Neural cell (in vitro differentiated cells): ENCODE measurements around the gene SMAD4. TPM values are rescaled to one million over a fixed set of nuclear protein-coding genes. Genes with fewer than 3 reads are reported as not detected.

Experiments
- H2AFZ ChIP-seq: fragments of 200-600, 300-800 bp; sonication (generic), shearing (Covaris generic); 2 replicates; pipeline ENCODE4 v1.6.0; 2014; ENCODE audit warnings: low read depth, mild to moderate bottlenecking, antibody characterized with exemption, low read length, moderate library complexity
- H3F3A ChIP-seq: fragments of 200-600 bp; shearing (Covaris generic); 2 replicates; pipeline ENCODE4 v1.6.1; 2016; ENCODE audit warnings: mild to moderate bottlenecking, moderate library complexity, mixed read lengths, antibody characterized with exemption, low read length; ENCODE audit not compliant: insufficient read depth, poor library complexity, severe bottlenecking
- H3K27ac ChIP-seq: fragments of 200-600, 300-800 bp; sonication (generic), shearing (Covaris generic); 2 replicates; pipeline ENCODE4 v1.5.1; 2014; ENCODE audit warnings: mild to moderate bottlenecking, low read length, moderate library complexity
- H3K27me3 ChIP-seq: fragments of 300-800, 200-600 bp; sonication (generic), shearing (Covaris generic); 2 replicates; pipeline ENCODE4 v1.6.0; 2014; ENCODE audit warnings: mild to moderate bottlenecking, low read depth, low read length, moderate library complexity; ENCODE audit not compliant: insufficient read depth
- H3K36me3 ChIP-seq: fragments of 300-800, 200-600 bp; sonication (generic), shearing (Covaris generic); 2 replicates; pipeline ENCODE4 v1.5.1; 2014; ENCODE audit warnings: mild to moderate bottlenecking, antibody characterized with exemption, low read length, moderate library complexity; ENCODE audit not compliant: insufficient read depth
- H3K4me2 ChIP-seq: fragments of 300-800, 200-600 bp; sonication (generic), shearing (Covaris generic); 2 replicates; pipeline ENCODE4 v1.6.0; 2014; ENCODE audit warnings: mild to moderate bottlenecking, low read length
- H3K4me3 ChIP-seq: fragments of 300-800, 200-600 bp; sonication (generic), shearing (Covaris generic); 2 replicates; pipeline ENCODE4 v1.5.1; 2014; ENCODE audit warnings: mild to moderate bottlenecking, low read length, moderate library complexity
- H3K79me2 ChIP-seq: fragments of 200-600 bp; shearing (Covaris generic); replicated peaks from 2 replicates; pipeline ENCODE4 v1.6.0; 2014; ENCODE audit warnings: mild to moderate bottlenecking, low read length, moderate library complexity; ENCODE audit not compliant: insufficient read depth
- H3K9ac ChIP-seq: fragments of 300-800, 200-600 bp; sonication (generic), shearing (Covaris generic); 2 replicates; pipeline ENCODE4 v1.6.1; 2016; ENCODE audit warnings: mild to moderate bottlenecking, low read length, mixed read lengths
- H3K9me2 ChIP-seq: fragments of 200-600 bp; shearing (Covaris generic); 2 replicates; pipeline ENCODE4 v1.6.1; 2016; ENCODE audit warnings: mild to moderate bottlenecking, low read length, mixed read lengths; ENCODE audit not compliant: insufficient read depth
- H3K9me3 ChIP-seq: fragments of 200-600, 300-800 bp; sonication (generic), shearing (Covaris generic); 2 replicates; pipeline ENCODE4 v1.6.1; 2016; ENCODE audit warnings: mild to moderate bottlenecking, mixed run types, low read length, moderate library complexity, mixed read lengths
- H4K20me1 ChIP-seq: fragments of 200-600 bp; shearing (Covaris generic); 2 replicates; pipeline ENCODE4 v1.6.1; 2016; ENCODE audit warnings: mild to moderate bottlenecking, mixed run types; ENCODE audit not compliant: insufficient read depth
- CTCF ChIP-seq: fragments of 450-650 bp; IDR thresholded peaks from 2 replicates; pipeline ENCODE4 v1.5.1; 2014; ENCODE audit warnings: antibody characterized with exemption, mild to moderate bottlenecking, moderate library complexity; ENCODE audit not compliant: poor library complexity, severe bottlenecking
- EP300 ChIP-seq: fragments of 450-650 bp; conservative IDR thresholded peaks from 2 replicates; pipeline ENCODE4 v1.6.1; 2014; ENCODE audit warnings: antibody characterized with exemption, mild to moderate bottlenecking, moderate library complexity; ENCODE audit not compliant: poor library complexity, severe bottlenecking
- EZH2 ChIP-seq: fragments of 200-600, 300-800 bp; shearing (Covaris generic), sonication (generic); IDR thresholded peaks from 2 replicates; pipeline ENCODE4 v1.6.1; 2014; ENCODE audit warnings: antibody characterized with exemption, low read length, borderline replicate concordance, mild to moderate bottlenecking; ENCODE audit not compliant: insufficient read depth, poor library complexity, severe bottlenecking
- MXI1 ChIP-seq: fragments of 450-650 bp; conservative IDR thresholded peaks from 2 replicates; pipeline ENCODE4 v1.6.1; 2014; ENCODE audit warnings: antibody characterized with exemption, mild to moderate bottlenecking; ENCODE audit not compliant: poor library complexity, severe bottlenecking
- POLR2AphosphoS5 ChIP-seq: IDR thresholded peaks from 2 replicates; pipeline ENCODE4 v1.6.1; 2012
- RAD21 ChIP-seq: fragments of 450-650 bp; conservative IDR thresholded peaks from 2 replicates; pipeline ENCODE4 v1.6.1; 2014; ENCODE audit warnings: antibody characterized with exemption, mild to moderate bottlenecking, moderate library complexity
- REST ChIP-seq: IDR thresholded peaks from 2 replicates; pipeline ENCODE4 v1.6.1; 2012; ENCODE audit warnings: borderline replicate concordance
- SMC3 ChIP-seq: fragments of 450-650 bp; conservative IDR thresholded peaks from 2 replicates; pipeline ENCODE4 v1.6.1; 2014; ENCODE audit warnings: antibody characterized with exemption, mild to moderate bottlenecking, moderate library complexity; ENCODE audit not compliant: poor library complexity
- TAF1 ChIP-seq: IDR thresholded peaks from 2 replicates; pipeline ENCODE4 v1.6.1; 2012; ENCODE audit warnings: low read depth
- polyA plus RNA-seq: library from polyadenylated mRNA; depleted of rRNA; stranded (reverse); fragments of >200 nt; gene quantifications from 2 replicates; pipeline ENCODE4 v1.2.3, GENCODE V29; 2014

The SMAD4 gene
- polyA plus RNA-seq, 1 donor from 2014 or later, result 40.2 TPM

- no peaks in the 10 kb centered on the region for H3K9me2 ChIP-seq
- no peak overlapping the region for H3K4me2 ChIP-seq
- peaks cover 9% of the 10 kb centered on the region for H3K36me3 ChIP-seq
- H3F3A ChIP-seq, result no peaks in the 10 kb centered on the region
- no peaks in the 10 kb centered on the region for H3K79me2 ChIP-seq
- no peaks in the 10 kb centered on the region for H3K9me3 ChIP-seq
- H3K27me3 ChIP-seq, result no peaks in the 10 kb centered on the region
- H3K27ac ChIP-seq, result no peak overlapping the region
- no peak overlapping the region for H2AFZ ChIP-seq
- no peak overlapping the region for H3K9ac ChIP-seq
- H3K4me3 ChIP-seq, result no peak overlapping the region
- H4K20me1 ChIP-seq, result peaks cover 4% of the 10 kb centered on the region
- TF ChIP-seq MXI1 (no peak), SMC3 (no peak), EZH2 (no peak), RAD21 (no peak), REST (no peak), POLR2AphosphoS5 (no peak), TAF1 (no peak), EP300 (no peak), CTCF (no peak)
Observed at GRCh38 chr18:51083398-51083797, 53.4 kb downstream of the SMAD4 start.

- Histone ChIP-seq H3K9me3 (no peaks in the 10 kb centered on the region), H3K79me2 (no peaks in the 10 kb centered on the region), H3K9ac (no peak overlapping the region), H4K20me1 (no peaks in the 10 kb centered on the region), H3F3A (no peaks in the 10 kb centered on the region), H3K9me2 (no peaks in the 10 kb centered on the region), H3K4me3 (no peak overlapping the region), H3K27me3 (no peaks in the 10 kb centered on the region), H3K27ac (no peak overlapping the region), H3K4me2 (no peak overlapping the region), H3K36me3 (peaks cover 4% of the 10 kb centered on the region), H2AFZ (no peak overlapping the region)
- no peak for TF ChIP-seq CTCF
- TF ChIP-seq POLR2AphosphoS5, result no peak
- no peak for TF ChIP-seq EZH2
- no peak for TF ChIP-seq SMC3
- TF ChIP-seq REST, result no peak
- TF ChIP-seq EP300, result no peak
- TF ChIP-seq RAD21, result no peak
- no peak for TF ChIP-seq TAF1
- TF ChIP-seq MXI1, result no peak
Observed at GRCh38 chr18:51088410-51088809, 58.4 kb downstream of the SMAD4 start.
